HG03354 (cell line): ENCODE data around the gene PPTC7.
"Not testable (repeated sequence)": the region's sequence is repeated elsewhere in the genome, so short reads cannot be mapped to it uniquely, and the experiment has no call there.

ENCODE experiments used
- ATAC-seq: cut with Tn5 transposase; IDR thresholded peaks from one replicate; pipeline ENCODE4 v1.9.1; 2021; ENCODE audit warnings: mild to moderate bottlenecking; ENCODE audit not compliant: unreplicated experiment, poor library complexity, severe bottlenecking

PPTC7 gene

GRCh38 chr12:110538869-110539622 is 44.1 kb downstream of the PPTC7 start:
- ATAC-seq: no peak

GRCh38 chr12:110537605-110538409 is 45.3 kb downstream of the PPTC7 start:
- ATAC-seq: no peak

DNA sequence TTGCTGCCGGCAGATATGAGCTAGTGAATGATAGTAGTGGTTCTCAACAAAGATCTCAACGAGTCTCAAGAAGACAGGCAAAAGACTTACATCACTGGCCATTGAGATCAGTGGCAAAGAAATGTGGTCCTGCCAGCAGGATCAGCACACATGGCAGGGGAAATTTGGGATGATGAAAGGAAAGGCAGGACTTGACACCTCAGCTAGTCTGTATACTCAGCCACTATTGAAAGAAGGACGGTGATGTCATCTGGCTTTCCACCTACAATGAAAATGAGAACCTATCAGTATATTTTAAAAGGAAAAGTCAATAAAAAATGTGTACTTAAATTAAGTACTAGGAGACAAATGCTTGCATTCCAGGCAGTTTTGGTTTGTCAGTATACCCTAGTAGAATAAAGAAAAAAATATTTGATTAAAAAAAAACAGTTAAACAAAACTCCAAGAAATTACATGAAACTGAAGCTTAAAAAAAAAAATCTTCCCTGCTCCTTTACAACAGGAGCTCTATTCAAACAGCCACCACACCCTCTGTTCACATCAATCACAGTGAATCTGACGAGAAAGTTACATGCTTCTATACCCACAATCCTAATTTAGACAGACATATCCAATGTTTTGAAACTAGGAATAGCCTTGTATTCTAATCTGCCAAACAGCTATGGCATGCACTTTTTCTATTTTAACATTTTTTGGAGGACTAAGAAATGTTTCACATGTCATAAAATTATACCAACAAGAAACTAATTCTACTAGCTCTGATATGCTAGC is 46.1 kb downstream of the PPTC7 start:
- ATAC-seq: no peak

- ATAC-seq: no peak
Observed at GRCh38 chr12:110534811-110535210, 48.3 kb downstream of the PPTC7 start.

DNA sequence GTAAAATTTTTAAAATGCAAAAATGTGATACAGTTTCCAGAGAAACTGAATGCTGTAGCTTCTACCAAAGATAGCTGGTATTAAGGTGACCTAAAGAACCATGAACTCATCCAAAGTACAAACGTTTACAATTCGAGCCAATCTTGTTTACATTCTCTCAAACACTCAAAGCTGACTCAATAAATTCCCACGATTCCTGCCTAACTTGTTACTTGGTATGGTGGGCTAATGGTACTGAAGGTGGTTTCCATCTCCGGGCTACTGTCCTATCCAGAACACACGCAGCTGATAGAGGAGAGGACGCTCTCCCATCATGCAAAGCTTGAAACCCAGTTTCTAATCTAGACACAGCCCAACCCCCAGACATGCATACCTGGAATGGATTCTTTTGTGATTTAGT is 49.5 kb downstream of the PPTC7 start:
- no peak for ATAC-seq

DNA sequence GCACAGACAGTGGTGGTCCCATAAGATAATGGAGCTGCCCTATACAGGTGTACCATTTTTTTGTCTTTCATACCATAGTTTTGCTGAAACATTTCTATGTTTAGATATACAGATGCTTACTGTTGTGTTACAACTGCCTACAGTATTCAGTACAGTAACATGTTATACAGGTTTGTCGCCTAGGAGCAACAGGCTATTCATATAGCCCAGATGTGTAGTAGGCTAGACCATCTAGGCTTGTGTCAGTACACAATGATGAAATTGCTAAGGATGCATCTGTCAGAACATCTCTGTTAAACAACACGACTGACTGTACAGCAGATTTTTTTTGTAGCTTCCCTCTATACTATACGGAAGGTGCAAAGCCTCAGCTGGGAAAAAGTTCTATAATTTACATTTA is 50.5 kb downstream of the PPTC7 start:
- no peak for ATAC-seq

DNA sequence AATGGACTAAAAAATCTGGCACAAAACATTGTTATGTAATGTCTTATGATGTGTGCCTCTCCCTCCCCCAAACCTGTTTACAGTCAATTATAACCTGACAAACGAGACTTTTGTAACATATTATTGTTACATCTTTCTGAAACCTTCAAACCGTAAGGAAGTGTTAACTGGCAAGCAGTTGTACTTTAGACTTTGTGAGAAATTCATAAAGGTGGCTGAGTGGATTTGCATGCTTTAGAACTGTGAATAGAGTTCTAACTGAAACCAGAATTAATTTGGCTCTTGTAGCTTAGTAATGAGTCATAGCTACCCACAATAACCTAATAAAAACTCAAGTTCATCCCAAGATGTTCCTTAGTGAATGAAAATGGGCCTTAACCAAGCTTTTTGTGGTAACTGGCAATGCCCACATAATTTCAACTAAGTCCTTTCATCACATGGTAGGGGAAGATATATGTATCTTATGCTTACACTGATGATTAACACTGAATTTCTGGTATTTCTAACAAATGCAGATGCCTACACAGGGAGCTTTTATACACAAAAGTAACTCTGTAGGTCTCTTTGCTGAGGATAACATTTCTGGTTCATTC is 51.3 kb downstream of the PPTC7 start:
- ATAC-seq: peak; percentile 88

GRCh38 chr12:110530511-110530910 is 52.6 kb downstream of the PPTC7 start:
- no peak for ATAC-seq

- ATAC-seq: no peak
Observed at GRCh38 chr12:110528277-110528839, 54.8 kb downstream of the PPTC7 start.

- ATAC-seq: not testable (repeated sequence)
Observed at GRCh38 chr12:110520876-110521712, 62.0 kb downstream of the PPTC7 start.

- ATAC-seq: not testable (repeated sequence)
Observed at GRCh38 chr12:110518014-110518413, 65.1 kb downstream of the PPTC7 start.

DNA sequence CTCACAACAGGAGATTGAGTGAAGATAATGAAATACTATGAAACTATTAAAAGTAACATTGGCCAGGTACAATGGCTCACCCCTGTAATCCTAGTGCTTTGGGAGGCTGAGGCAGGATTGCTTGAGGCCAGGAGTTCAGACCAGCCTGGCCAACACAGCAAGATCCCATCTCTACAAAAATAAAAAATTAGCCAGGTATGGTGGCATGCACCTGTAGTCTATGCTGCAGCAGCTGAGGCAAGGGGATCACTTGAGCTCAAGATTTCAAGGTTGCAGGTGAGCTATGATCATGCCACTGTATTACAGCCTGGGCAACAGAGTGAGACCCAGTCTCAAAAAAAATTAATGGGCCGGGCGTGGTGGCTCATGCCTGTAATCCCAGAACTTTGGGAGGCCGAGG is 66.1 kb downstream of the PPTC7 start:
- no peak for ATAC-seq

GRCh38 chr12:110514363-110514762 is 68.8 kb downstream of the PPTC7 start:
- ATAC-seq: no peak

DNA sequence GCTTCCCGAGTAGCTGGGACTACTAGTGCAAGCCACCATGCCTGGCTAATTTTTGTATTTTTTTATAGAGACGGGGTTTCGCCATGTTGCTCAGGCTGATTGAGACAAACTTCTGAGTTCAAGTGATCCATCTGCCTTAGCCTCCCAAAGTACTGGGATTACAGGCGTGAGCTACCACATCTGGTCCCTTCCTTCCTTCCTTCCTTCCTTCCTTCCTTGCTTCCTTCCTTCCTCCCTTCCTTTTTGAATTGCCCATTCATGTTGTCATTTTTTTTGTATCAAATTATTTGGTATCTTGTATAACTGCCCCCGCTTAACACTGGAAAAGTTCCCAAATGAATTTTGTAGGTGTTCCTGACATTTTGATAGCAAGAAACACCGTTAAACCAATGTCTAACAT is 69.3 kb downstream of the PPTC7 start:
- no peak for ATAC-seq

GRCh38 chr12:110508071-110508586 is 75.0 kb downstream of the PPTC7 start:
- no peak for ATAC-seq

- ATAC-seq: no peak
Observed at GRCh38 chr12:110505332-110505731, 77.8 kb downstream of the PPTC7 start.

GRCh38 chr12:110503432-110503831 is 79.7 kb downstream of the PPTC7 start:
- no peak for ATAC-seq
